Sigmoid colon (tissue), 7 donors: Measurements from ENCODE around the gene FIP1L1. TPM values are rescaled to one million over a fixed set of nuclear protein-coding genes. Genes with fewer than 3 reads are reported as not detected.

Experiments
- DNase-seq: peaks from one replicate; pipeline ENCODE4 v3.0.0-alpha.2; 2019
- H3K27ac ChIP-seq, 4 donors: fragments of 200-600 bp; sonication (generic); one replicate each; pipeline ENCODE4 v1.5.1; 2016 to 2019; ENCODE audit warnings: mild to moderate bottlenecking in 1 of 4
- H3K27me3 ChIP-seq, 3 donors: fragments of 200-600 bp; sonication (generic); one replicate each; pipeline ENCODE4 v1.5.1; 2019; ENCODE audit warnings: mild to moderate bottlenecking in 1 of 3
- H3K36me3 ChIP-seq, 4 donors: fragments of 200-600 bp; sonication (generic); one replicate each; pipeline ENCODE4 v1.5.1; 2016 to 2019
- H3K4me1 ChIP-seq, 4 donors: fragments of 200-600 bp; sonication (generic); one replicate each; pipeline ENCODE4 v1.5.1; 2017 to 2019
- H3K4me3 ChIP-seq, 4 donors: fragments of 200-600 bp; sonication (generic); one replicate each; pipeline ENCODE4 v1.5.1; 2017 to 2019; ENCODE audit warnings: mild to moderate bottlenecking in 2 of 4, moderate library complexity in 1 of 4
- H3K9me3 ChIP-seq, 4 donors: fragments of 200-600 bp in 3 of 4; sonication (generic) in 3 of 4; one replicate each; pipeline versions ENCODE4 v1.5.1 to v1.6.1; 2013 to 2019
- EP300 ChIP-seq, 4 donors: sonication (generic); formaldehyde crosslinking; IDR thresholded peaks; one replicate each; pipeline ENCODE4 v1.6.1; 2017; ENCODE audit warnings: antibody characterized with exemption in 4 of 4
- POLR2A ChIP-seq, 2 donors: fragments of 450-650 bp; IDR thresholded peaks; one replicate each; pipeline ENCODE4 v1.6.1; 2016; ENCODE audit warnings: antibody characterized with exemption in 2 of 2, mild to moderate bottlenecking in 2 of 2, moderate library complexity in 2 of 2
- POLR2AphosphoS5 ChIP-seq, 4 donors: sonication (generic); formaldehyde crosslinking; IDR thresholded peaks; one replicate each; pipeline ENCODE4 v1.6.1; 2017; ENCODE audit warnings: antibody characterized with exemption in 4 of 4
- WGBS, 2 donors: extraction: QIAGEN DNeasy Blood & Tissue Kit; methylation state at CpG; one replicate each; pipeline ENCODE4 v1.1.7; 2013; 5-methylcytosine and 5-hydroxymethylcytosine counted together
- intact Hi-C: fragments of 100-400 bp; cut with DNase I; formaldehyde crosslinking; loops from one replicate; pipeline ENCODE4 v1.15.1; 2023
- polyA plus RNA-seq, 3 donors: library from polyadenylated mRNA; stranded (reverse); fragments of 200-250 nt; gene quantifications; one replicate each; pipeline ENCODE4 v1.2.3, GENCODE V29; 2013
- total RNA-seq, 4 donors: library from RNA; depleted of rRNA; stranded (reverse); fragments of >200 nt; gene quantifications; one replicate each; pipeline ENCODE4 v1.1.0, GENCODE V29; 2016
- TF ChIP-seq, protein P1 (sequence below), 4 experiments: fragments of 450-650 bp in 3 of 4; fragments of 200-600 bp in 1 of 4; IDR thresholded peaks; one replicate each; pipeline ENCODE4 v1.5.1; 2016 to 2019; ENCODE audit warnings: antibody characterized with exemption in 4 of 4, mild to moderate bottlenecking in 3 of 4, moderate library complexity in 2 of 4
- donor health status: healthy with polysubstance abuse.
- donor health status: Bipolar disorder and iron deficiency.
- donor health status: healthy.

FIP1L1 gene
- total and polyA plus RNA-seq, 7 donors: 19.7 to 47.7 (median 33.7) TPM

- H3K36me3 ChIP-seq: peaks cover 0 to 50% (median 4%) of the 10 kb centered on the region in 4 donors
- H3K4me1 ChIP-seq: no peaks in the 10 kb centered on the region
- no peak overlapping the region for H3K4me3 ChIP-seq
- H3K27me3 ChIP-seq: no peaks in the 10 kb centered on the region
- no peaks in the 10 kb centered on the region for H3K9me3 ChIP-seq
- no peak for DNase-seq
- TF ChIP-seq EP300 (IDR thresholded peaks at IDR 0.05): no peak
- no peak for TF ChIP-seq POLR2AphosphoS5 (IDR thresholded peaks at IDR 0.05)
- TF ChIP-seq POLR2A (IDR thresholded peaks at IDR 0.05): no peak
- TF ChIP-seq, protein P1, sequence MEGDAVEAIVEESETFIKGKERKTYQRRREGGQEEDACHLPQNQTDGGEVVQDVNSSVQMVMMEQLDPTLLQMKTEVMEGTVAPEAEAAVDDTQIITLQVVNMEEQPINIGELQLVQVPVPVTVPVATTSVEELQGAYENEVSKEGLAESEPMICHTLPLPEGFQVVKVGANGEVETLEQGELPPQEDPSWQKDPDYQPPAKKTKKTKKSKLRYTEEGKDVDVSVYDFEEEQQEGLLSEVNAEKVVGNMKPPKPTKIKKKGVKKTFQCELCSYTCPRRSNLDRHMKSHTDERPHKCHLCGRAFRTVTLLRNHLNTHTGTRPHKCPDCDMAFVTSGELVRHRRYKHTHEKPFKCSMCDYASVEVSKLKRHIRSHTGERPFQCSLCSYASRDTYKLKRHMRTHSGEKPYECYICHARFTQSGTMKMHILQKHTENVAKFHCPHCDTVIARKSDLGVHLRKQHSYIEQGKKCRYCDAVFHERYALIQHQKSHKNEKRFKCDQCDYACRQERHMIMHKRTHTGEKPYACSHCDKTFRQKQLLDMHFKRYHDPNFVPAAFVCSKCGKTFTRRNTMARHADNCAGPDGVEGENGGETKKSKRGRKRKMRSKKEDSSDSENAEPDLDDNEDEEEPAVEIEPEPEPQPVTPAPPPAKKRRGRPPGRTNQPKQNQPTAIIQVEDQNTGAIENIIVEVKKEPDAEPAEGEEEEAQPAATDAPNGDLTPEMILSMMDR (IDR thresholded peaks at IDR 0.05): no peak
- WGBS, 2 donors: 96 to 98% methylated on average over 3 of the region's 3 CpGs
- intact Hi-C loops: no loop called here
- no peak overlapping the region for H3K27ac ChIP-seq
These were observed 73.3 kb downstream of the FIP1L1 start for GRCh38 chr4:53450773-53451172.

DNA sequence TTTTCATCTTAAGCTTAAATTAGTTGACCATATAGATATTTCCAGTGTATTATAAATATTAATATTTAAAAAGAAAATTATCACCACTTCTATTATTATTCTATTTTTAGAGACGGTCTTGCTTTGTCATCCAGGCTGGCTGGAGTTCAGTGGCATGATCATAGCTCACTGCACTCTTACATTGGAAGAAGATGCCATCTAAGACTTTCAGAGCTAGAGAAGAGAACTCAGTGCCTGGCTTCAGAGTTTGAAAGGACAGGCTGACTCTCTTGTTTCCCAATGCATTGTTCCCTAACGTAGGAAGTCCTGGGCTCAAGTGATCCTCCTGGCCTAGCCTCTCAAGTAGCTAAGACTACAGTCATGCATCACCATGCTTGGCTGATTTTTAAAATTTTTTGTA is 75.9 kb downstream of the FIP1L1 start:
- peaks cover 0 to 44% (median 4%) of the 10 kb centered on the region in 4 donors for H3K36me3 ChIP-seq
- intact Hi-C loops: no loop called here
- no peaks in the 10 kb centered on the region for H3K4me1 ChIP-seq
- no peaks in the 10 kb centered on the region for H3K9me3 ChIP-seq
- DNase-seq: no peak
- 95 to 96% methylated on average over 2 of the region's 2 CpGs for WGBS, 2 donors
- TF ChIP-seq POLR2A (IDR thresholded peaks at IDR 0.05): no peak
- TF ChIP-seq EP300 (IDR thresholded peaks at IDR 0.05): no peak
- TF ChIP-seq, protein P1 (IDR thresholded peaks at IDR 0.05): no peak
- TF ChIP-seq POLR2AphosphoS5 (IDR thresholded peaks at IDR 0.05): no peak
- no peaks in the 10 kb centered on the region for H3K27me3 ChIP-seq
- no peak overlapping the region for H3K4me3 ChIP-seq
- H3K27ac ChIP-seq: no peak overlapping the region

DNA sequence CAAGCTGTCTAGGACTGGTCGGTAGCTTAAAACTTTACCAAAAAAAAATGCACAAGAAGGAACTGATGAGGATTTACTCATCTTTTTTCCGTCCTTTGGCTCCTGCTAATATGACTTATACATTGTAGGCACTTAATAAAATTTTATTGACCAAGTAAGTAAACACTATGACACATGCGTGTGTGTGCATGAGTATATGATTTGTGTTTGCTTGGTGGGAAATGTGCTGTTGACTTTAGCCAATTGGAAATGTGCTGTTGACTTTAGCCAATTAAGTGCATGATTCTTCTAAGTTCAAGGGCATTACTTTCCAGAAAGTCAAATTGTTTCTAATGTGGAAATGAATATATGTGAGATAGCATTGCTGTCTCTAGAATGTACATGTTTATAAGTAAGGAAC is 78.3 kb downstream of the FIP1L1 start:
- Histone ChIP-seq H3K27ac (no peak overlapping the region), H3K36me3 (peaks cover 0 to 66% (median 4%) of the 10 kb centered on the region in 4 donors), H3K9me3 (no peaks in the 10 kb centered on the region), H3K4me3 (no peak overlapping the region), H3K4me1 (no peaks in the 10 kb centered on the region), H3K27me3 (no peaks in the 10 kb centered on the region)
- no peak for DNase-seq
- intact Hi-C loops: no loop called here
- TF ChIP-seq POLR2A (IDR thresholded peaks at IDR 0.05) (no peak), EP300 (IDR thresholded peaks at IDR 0.05) (no peak), POLR2AphosphoS5 (IDR thresholded peaks at IDR 0.05) (no peak)
- TF ChIP-seq, protein P1 (IDR thresholded peaks at IDR 0.05): no peak
- WGBS, 2 donors: 62 to 83% methylated on average over 3 of the region's 3 CpGs

GRCh38 chr4:53456178-53456577 is 78.7 kb downstream of the FIP1L1 start:
- no peak for DNase-seq
- Histone ChIP-seq H3K27ac (no peak overlapping the region), H3K4me1 (no peaks in the 10 kb centered on the region), H3K36me3 (peaks cover 0 to 70% (median 4%) of the 10 kb centered on the region in 4 donors), H3K9me3 (no peaks in the 10 kb centered on the region), H3K4me3 (no peak overlapping the region), H3K27me3 (no peaks in the 10 kb centered on the region)
- no peak for TF ChIP-seq POLR2AphosphoS5 (IDR thresholded peaks at IDR 0.05)
- TF ChIP-seq, protein P1 (IDR thresholded peaks at IDR 0.05): no peak
- TF ChIP-seq POLR2A (IDR thresholded peaks at IDR 0.05): no peak
- no peak for TF ChIP-seq EP300 (IDR thresholded peaks at IDR 0.05)
- intact Hi-C loops: no loop called here

DNA sequence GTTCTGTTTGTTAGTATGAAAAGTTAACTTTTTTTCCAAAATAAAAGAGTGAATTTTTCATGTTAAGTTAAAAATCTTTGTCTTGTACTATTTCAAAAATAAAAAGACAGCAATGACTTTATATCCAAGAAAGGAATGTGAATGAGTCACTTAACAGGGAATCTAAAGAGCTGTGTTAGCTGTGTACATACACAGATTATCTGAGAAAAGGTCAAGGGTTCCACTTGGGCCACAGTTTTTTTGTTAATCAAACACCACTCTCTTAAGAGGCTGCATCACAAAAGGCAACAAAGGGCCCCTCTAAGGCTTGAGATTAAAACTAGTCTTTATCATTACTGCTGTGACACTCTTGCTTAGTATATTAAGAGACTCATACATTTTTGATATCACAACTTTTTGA is 82.1 kb downstream of the FIP1L1 start:
- no peak overlapping the region for H3K27ac ChIP-seq
- no peaks in the 10 kb centered on the region for H3K27me3 ChIP-seq
- no peak for DNase-seq
- no peaks in the 10 kb centered on the region for H3K4me1 ChIP-seq
- intact Hi-C loops: no loop called here
- H3K36me3 ChIP-seq: peaks cover 0 to 63% (median 3%) of the 10 kb centered on the region in 4 donors
- H3K4me3 ChIP-seq: no peak overlapping the region
- H3K9me3 ChIP-seq: no peaks in the 10 kb centered on the region
- TF ChIP-seq POLR2AphosphoS5 (IDR thresholded peaks at IDR 0.05): no peak
- no peak for TF ChIP-seq POLR2A (IDR thresholded peaks at IDR 0.05)
- no peak for TF ChIP-seq EP300 (IDR thresholded peaks at IDR 0.05)
- TF ChIP-seq, protein P1 (IDR thresholded peaks at IDR 0.05): no peak
